ENCODE measurements around the gene ANKRD61.
"Not testable (repeated sequence)": the region's sequence is repeated elsewhere in the genome, so short reads cannot be mapped to it uniquely, and the experiment has no call there.

The ANKRD61 gene

DNA sequence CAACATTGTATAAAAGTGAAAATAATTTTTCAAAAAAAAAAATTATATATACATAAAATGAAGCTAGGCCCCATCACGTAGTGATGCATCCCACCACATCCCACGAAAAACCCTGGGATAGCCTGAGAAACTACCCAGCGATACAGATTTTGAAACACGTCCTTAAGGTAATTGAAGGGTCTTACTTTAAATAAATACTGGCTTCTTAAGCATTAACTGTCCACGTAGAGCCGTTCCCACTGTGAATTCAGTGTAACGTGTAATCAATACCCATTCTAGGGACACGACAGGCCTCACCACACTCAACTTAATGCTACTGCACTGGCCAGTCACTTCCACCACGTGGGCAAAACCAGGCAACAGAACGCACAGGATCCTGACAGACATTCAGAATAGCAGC lies 4.0 kb downstream of the ANKRD61 start:
- H3K27me3 ChIP-seq (ENCODE audit: low read depth, low read length): no peaks in the 10 kb centered on the region
- no peaks in the 10 kb centered on the region for H3K9me3 ChIP-seq (ENCODE audit: control insufficient read depth in 1 of 2, low read length in 2 of 2)
- H3K27ac ChIP-seq (ENCODE audit: low read length): no peak overlapping the region
- H3K4me3 ChIP-seq (ENCODE audit: low read depth in 1 of 2, low read length in 2 of 2): no peak overlapping the region
- no peaks in the 10 kb centered on the region for H3K4me1 ChIP-seq (ENCODE audit: control insufficient read depth in 1 of 2, insufficient read depth in 2 of 2, low read length in 2 of 2)
- H3K36me3 ChIP-seq (ENCODE audit: control insufficient read depth in 1 of 2, insufficient read depth in 2 of 2, low read length in 2 of 2): peaks cover 46 to 61% of the 10 kb centered on the region in 2 donors

DNA sequence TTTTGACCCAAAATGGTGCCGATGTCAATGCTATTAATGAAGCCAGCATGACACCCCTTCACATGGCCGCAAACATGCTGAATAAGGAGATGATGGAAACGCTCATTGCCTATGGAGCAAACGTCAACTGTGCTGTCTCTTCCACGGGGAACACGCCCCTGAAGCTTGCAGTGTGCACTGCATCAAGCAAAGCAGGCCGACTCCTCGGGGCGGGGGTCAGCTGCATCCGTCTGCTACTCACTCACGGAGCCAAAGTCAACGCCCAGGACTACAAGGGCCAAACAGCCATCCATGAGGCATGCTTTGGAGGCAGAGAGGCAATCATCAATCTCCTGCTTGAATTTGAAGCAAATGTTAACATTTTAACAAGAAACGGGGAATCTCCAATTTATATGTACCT lies 4.5 kb downstream of the ANKRD61 start:
- Histone ChIP-seq H3K27me3 (ENCODE audit: low read depth, low read length) (no peaks in the 10 kb centered on the region), H3K27ac (ENCODE audit: low read length) (no peak overlapping the region), H3K4me3 (ENCODE audit: low read depth in 1 of 2, low read length in 2 of 2) (no peak overlapping the region), H3K36me3 (ENCODE audit: control insufficient read depth in 1 of 2, insufficient read depth in 2 of 2, low read length in 2 of 2) (peaks cover 51 to 66% of the 10 kb centered on the region in 2 donors), H3K9me3 (ENCODE audit: control insufficient read depth in 1 of 2, low read length in 2 of 2) (no peaks in the 10 kb centered on the region), H3K4me1 (ENCODE audit: control insufficient read depth in 1 of 2, insufficient read depth in 2 of 2, low read length in 2 of 2) (no peaks in the 10 kb centered on the region)

DNA sequence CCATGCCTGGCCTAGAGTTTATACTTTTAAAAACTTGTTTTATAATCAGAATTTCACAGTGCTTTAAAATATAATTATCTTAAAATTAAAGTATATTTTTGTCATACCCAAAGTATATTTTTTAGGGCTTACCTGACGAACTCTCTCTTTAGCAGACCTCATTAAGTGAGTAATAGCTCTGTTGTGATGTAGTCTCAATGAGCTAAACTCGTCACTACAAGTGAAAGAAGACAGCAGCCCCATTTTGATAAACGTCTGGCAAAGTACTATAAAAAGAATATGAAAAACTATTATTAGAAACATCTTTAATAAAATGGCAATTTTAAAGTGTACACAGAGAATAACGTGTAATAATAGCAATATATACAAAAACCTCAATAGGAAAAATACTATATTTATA lies 18.6 kb downstream of the ANKRD61 start:
- Histone ChIP-seq H3K4me3 (ENCODE audit: low read depth in 1 of 2, low read length in 2 of 2) (no peak overlapping the region), H3K27ac (ENCODE audit: low read length) (no peak overlapping the region), H3K27me3 (ENCODE audit: low read depth, low read length) (no peaks in the 10 kb centered on the region), H3K4me1 (ENCODE audit: control insufficient read depth in 1 of 2, insufficient read depth in 2 of 2, low read length in 2 of 2) (no peaks in the 10 kb centered on the region), H3K36me3 (ENCODE audit: control insufficient read depth in 1 of 2, insufficient read depth in 2 of 2, low read length in 2 of 2) (peaks cover 16 to 48% of the 10 kb centered on the region in 2 donors), H3K9me3 (ENCODE audit: control insufficient read depth in 1 of 2, low read length in 2 of 2) (no peaks in the 10 kb centered on the region)

DNA sequence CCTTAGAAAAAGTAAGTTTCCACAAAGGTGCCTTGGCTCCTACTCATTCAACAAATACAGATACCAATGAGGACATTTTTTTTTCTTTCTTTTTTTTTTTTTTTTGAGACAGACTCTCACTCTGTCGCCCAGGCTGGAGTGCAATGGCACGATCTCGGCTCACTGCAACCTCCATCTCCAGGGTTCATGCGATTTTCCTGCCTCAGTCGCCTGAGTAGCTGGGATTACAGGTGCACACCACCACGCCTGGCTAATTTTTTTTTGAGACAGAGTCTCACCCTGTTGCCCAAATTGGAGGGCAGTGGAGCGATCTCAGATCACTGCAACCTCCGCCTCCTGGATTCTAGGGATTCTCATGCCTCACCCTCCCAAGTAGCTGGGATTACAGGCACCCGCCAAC lies 20.0 kb downstream of the ANKRD61 start:
- not testable (repeated sequence) for H3K9me3 ChIP-seq (ENCODE audit: control insufficient read depth in 1 of 2, low read length in 2 of 2); H3K4me3 ChIP-seq (ENCODE audit: low read depth in 1 of 2, low read length in 2 of 2); H3K27ac ChIP-seq (ENCODE audit: low read length); H3K4me1 ChIP-seq (ENCODE audit: control insufficient read depth in 1 of 2, insufficient read depth in 2 of 2, low read length in 2 of 2); H3K27me3 ChIP-seq (ENCODE audit: low read depth, low read length)
- peaks cover 15 to 38% of the 10 kb centered on the region in 2 donors for H3K36me3 ChIP-seq (ENCODE audit: control insufficient read depth in 1 of 2, insufficient read depth in 2 of 2, low read length in 2 of 2)

- Histone ChIP-seq H3K27ac (ENCODE audit: low read length) (no peak overlapping the region), H3K27me3 (ENCODE audit: low read depth, low read length) (no peaks in the 10 kb centered on the region), H3K4me3 (ENCODE audit: low read depth in 1 of 2, low read length in 2 of 2) (no peak overlapping the region), H3K4me1 (ENCODE audit: control insufficient read depth in 1 of 2, insufficient read depth in 2 of 2, low read length in 2 of 2) (peaks cover 0 to 17% of the 10 kb centered on the region in 2 donors), H3K36me3 (ENCODE audit: control insufficient read depth in 1 of 2, insufficient read depth in 2 of 2, low read length in 2 of 2) (peaks cover 4 to 6% of the 10 kb centered on the region in 2 donors), H3K9me3 (ENCODE audit: control insufficient read depth in 1 of 2, low read length in 2 of 2) (no peaks in the 10 kb centered on the region)
Measured at GRCh38 chr7:6056616-6057015, 25.4 kb downstream of the ANKRD61 start.

- H3K9me3 ChIP-seq (ENCODE audit: control insufficient read depth in 1 of 2, low read length in 2 of 2): no peaks in the 10 kb centered on the region
- peaks cover 0 to 5% of the 10 kb centered on the region in 2 donors for H3K36me3 ChIP-seq (ENCODE audit: control insufficient read depth in 1 of 2, insufficient read depth in 2 of 2, low read length in 2 of 2)
- no peak overlapping the region for H3K27ac ChIP-seq (ENCODE audit: low read length)
- H3K27me3 ChIP-seq (ENCODE audit: low read depth, low read length): no peaks in the 10 kb centered on the region
- peaks cover 0 to 17% of the 10 kb centered on the region in 2 donors for H3K4me1 ChIP-seq (ENCODE audit: control insufficient read depth in 1 of 2, insufficient read depth in 2 of 2, low read length in 2 of 2)
- peak overlapping the region; percentile 84 to 97 for H3K4me3 ChIP-seq (ENCODE audit: low read depth in 1 of 2, low read length in 2 of 2)
Measured at GRCh38 chr7:6057316-6058129, 26.3 kb downstream of the ANKRD61 start.

DNA sequence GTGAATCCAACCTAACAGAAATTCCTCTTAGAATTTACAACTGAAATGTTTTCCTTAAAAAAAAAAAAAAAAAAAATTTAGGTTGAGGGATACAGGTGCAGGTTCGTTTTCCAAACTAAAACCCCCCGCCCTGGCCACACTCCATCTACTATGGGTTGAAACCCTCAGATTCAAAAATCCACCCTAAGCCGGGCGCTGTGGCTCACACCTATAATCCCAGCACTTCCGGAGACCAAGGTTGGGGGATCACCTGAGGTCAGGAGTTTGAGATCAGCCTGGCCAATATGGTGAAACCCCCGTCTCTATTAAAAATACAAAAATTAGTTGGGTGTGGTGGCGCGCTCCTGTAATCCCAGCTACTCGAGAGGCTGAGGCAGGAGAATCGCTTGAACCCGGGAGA lies 28.8 kb downstream of the ANKRD61 start:
- not testable (repeated sequence) for H3K27me3 ChIP-seq (ENCODE audit: low read depth, low read length); H3K27ac ChIP-seq (ENCODE audit: low read length); H3K9me3 ChIP-seq (ENCODE audit: control insufficient read depth in 1 of 2, low read length in 2 of 2); H3K4me3 ChIP-seq (ENCODE audit: low read depth in 1 of 2, low read length in 2 of 2); H3K36me3 ChIP-seq (ENCODE audit: control insufficient read depth in 1 of 2, insufficient read depth in 2 of 2, low read length in 2 of 2)
- H3K4me1 ChIP-seq (ENCODE audit: control insufficient read depth in 1 of 2, insufficient read depth in 2 of 2, low read length in 2 of 2): peaks cover 0 to 17% of the 10 kb centered on the region in 2 donors

- H3K4me3 ChIP-seq (ENCODE audit: low read depth in 1 of 2, low read length in 2 of 2): no peak overlapping the region
- no peaks in the 10 kb centered on the region for H3K9me3 ChIP-seq (ENCODE audit: control insufficient read depth in 1 of 2, low read length in 2 of 2)
- H3K27ac ChIP-seq (ENCODE audit: low read length): no peak overlapping the region
Measured at GRCh38 chr7:6071406-6071805, 40.2 kb downstream of the ANKRD61 start.

DNA sequence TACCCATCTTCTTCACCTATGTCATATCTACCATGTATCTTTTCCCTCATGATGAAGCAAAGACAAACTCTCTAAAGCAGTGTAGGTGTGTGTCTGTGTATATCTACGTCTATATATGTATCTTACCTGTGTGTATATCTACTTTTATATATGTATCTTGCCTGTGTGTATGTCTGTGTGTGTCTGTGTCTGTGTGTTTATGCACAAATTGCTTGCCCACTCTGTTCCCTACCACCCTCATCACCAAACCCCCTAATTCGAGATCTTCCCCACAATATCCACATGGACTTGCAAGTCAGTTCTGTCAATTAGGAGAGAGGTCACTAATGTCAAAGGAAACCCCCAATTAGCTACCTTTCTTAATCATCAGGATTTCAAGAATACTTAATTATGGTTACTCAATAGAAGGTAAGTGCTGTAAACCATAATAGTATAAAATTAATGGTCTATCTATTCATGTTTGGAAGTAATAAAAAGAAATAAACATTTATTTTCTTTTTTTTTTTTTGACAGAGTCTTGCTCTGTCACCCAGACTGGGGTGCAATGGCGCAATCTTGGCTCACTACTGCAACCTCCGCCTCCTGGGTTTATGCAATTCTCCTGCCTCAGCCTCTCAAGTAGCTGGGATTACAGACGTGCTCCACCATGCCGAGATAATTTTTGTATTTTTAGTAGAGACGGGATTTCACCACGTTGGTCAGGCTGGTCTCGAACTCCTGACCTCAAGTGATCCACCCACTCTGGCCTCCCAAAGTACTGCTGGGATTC lies 43.6 kb downstream of the ANKRD61 start:
- Histone ChIP-seq H3K27ac (ENCODE audit: low read length) (no peak overlapping the region), H3K4me3 (ENCODE audit: low read depth in 1 of 2, low read length in 2 of 2) (no peak overlapping the region), H3K4me1 (ENCODE audit: control insufficient read depth in 1 of 2, insufficient read depth in 2 of 2, low read length in 2 of 2) (peaks cover 0 to 1% of the 10 kb centered on the region in 2 donors), H3K36me3 (ENCODE audit: control insufficient read depth in 1 of 2, insufficient read depth in 2 of 2, low read length in 2 of 2) (no peaks in the 10 kb centered on the region), H3K9me3 (ENCODE audit: control insufficient read depth in 1 of 2, low read length in 2 of 2) (no peaks in the 10 kb centered on the region), H3K27me3 (ENCODE audit: low read depth, low read length) (no peaks in the 10 kb centered on the region)

More at GRCh38 chr7:6071406-6071805, 40.2 kb downstream of the ANKRD61 start:
- Histone ChIP-seq H3K4me1 (ENCODE audit: control insufficient read depth in 1 of 2, insufficient read depth in 2 of 2, low read length in 2 of 2) (no peaks in the 10 kb centered on the region), H3K36me3 (ENCODE audit: control insufficient read depth in 1 of 2, insufficient read depth in 2 of 2, low read length in 2 of 2) (no peaks in the 10 kb centered on the region), H3K27me3 (ENCODE audit: low read depth, low read length) (no peaks in the 10 kb centered on the region)

GRCh38 chr7:6078548-6078947 lies 47.4 kb downstream of the ANKRD61 start:
- Histone ChIP-seq H3K4me1 (ENCODE audit: control insufficient read depth in 1 of 2, insufficient read depth in 2 of 2, low read length in 2 of 2) (peaks cover 0 to 5% of the 10 kb centered on the region in 2 donors), H3K9me3 (ENCODE audit: control insufficient read depth in 1 of 2, low read length in 2 of 2) (no peaks in the 10 kb centered on the region), H3K4me3 (ENCODE audit: low read depth in 1 of 2, low read length in 2 of 2) (no peak overlapping the region), H3K27ac (ENCODE audit: low read length) (no peak overlapping the region), H3K27me3 (ENCODE audit: low read depth, low read length) (no peaks in the 10 kb centered on the region), H3K36me3 (ENCODE audit: control insufficient read depth in 1 of 2, insufficient read depth in 2 of 2, low read length in 2 of 2) (no peaks in the 10 kb centered on the region)

DNA sequence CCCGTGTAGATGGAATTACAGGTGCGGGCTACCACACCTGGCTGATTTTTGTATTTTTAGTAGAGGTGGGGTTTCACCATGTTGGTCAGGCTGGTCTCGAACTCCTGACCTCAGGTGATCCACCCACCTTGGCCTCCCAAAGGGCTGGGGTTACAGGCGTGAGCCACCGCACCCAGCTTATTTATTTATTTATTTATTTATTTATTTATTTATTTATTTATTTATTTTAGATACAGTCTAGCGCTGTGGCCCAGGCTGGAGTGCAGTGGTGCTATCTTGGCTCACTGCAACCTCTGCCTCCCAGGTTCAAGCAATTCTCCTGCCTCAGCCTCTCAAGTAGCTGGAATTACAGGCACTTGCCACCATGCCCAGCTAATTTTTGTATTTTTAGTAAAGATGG lies 51.9 kb downstream of the ANKRD61 start:
- H3K27me3 ChIP-seq (ENCODE audit: low read depth, low read length); H3K36me3 ChIP-seq (ENCODE audit: control insufficient read depth in 1 of 2, insufficient read depth in 2 of 2, low read length in 2 of 2); H3K27ac ChIP-seq (ENCODE audit: low read length); H3K9me3 ChIP-seq (ENCODE audit: control insufficient read depth in 1 of 2, low read length in 2 of 2); H3K4me1 ChIP-seq (ENCODE audit: control insufficient read depth in 1 of 2, insufficient read depth in 2 of 2, low read length in 2 of 2); H3K4me3 ChIP-seq (ENCODE audit: low read depth in 1 of 2, low read length in 2 of 2): not testable (repeated sequence)
